Measurements from ENCODE around the gene ORAI2.
"Not testable (repeated sequence)": the region's sequence is repeated elsewhere in the genome, so short reads cannot be mapped to it uniquely, and the experiment has no call there.

ORAI2 gene

GRCh38 chr7:102472126-102473041 lies 39.0 kb downstream of the ORAI2 start:
- no peak for DNase-seq

- DNase-seq = no peak
Observed at GRCh38 chr7:102473271-102473991, 40.1 kb downstream of the ORAI2 start.

- DNase-seq = not testable (repeated sequence)
Observed at GRCh38 chr7:102474116-102474515, 40.7 kb downstream of the ORAI2 start.

GRCh38 chr7:102474736-102475435 lies 41.5 kb downstream of the ORAI2 start:
- not testable (repeated sequence) for DNase-seq

GRCh38 chr7:102478314-102479208 lies 45.2 kb downstream of the ORAI2 start, which contains the start of gene POLR2J:
TSS of gene POLR2J (minus strand) at chr7:102478922. CDS start at chr7:102478860, 62 bp downstream.
- DNase-seq = peak; percentile 88

- not testable (repeated sequence) for DNase-seq
Observed at GRCh38 chr7:102479209-102479584, 45.8 kb downstream of the ORAI2 start.

- peak; percentile 7 for DNase-seq
Observed at GRCh38 chr7:102479982-102480637, 46.7 kb downstream of the ORAI2 start.

GRCh38 chr7:102481962-102482361 lies 48.6 kb downstream of the ORAI2 start:
- DNase-seq = not testable (repeated sequence)

GRCh38 chr7:102484317-102484716 lies 50.9 kb downstream of the ORAI2 start:
- not testable (repeated sequence) for DNase-seq

- not testable (repeated sequence) for DNase-seq
Observed at GRCh38 chr7:102490529-102491075, 57.2 kb downstream of the ORAI2 start.

GRCh38 chr7:102493220-102493935 lies 60.0 kb downstream of the ORAI2 start:
- DNase-seq = not testable (repeated sequence)

- DNase-seq = not testable (repeated sequence)
Observed at GRCh38 chr7:102494026-102494425, 60.7 kb downstream of the ORAI2 start.

GRCh38 chr7:102494473-102495149 lies 61.2 kb downstream of the ORAI2 start:
- DNase-seq = not testable (repeated sequence)

- DNase-seq = not testable (repeated sequence)
Observed at GRCh38 chr7:102496861-102497260, 63.5 kb downstream of the ORAI2 start.

- DNase-seq = not testable (repeated sequence)
Observed at GRCh38 chr7:102497308-102497707, 63.9 kb downstream of the ORAI2 start.

- not testable (repeated sequence) for DNase-seq
Observed at GRCh38 chr7:102498321-102498720, 64.9 kb downstream of the ORAI2 start.

GRCh38 chr7:102503141-102503540 lies 69.8 kb downstream of the ORAI2 start:
- not testable (repeated sequence) for DNase-seq

GRCh38 chr7:102505298-102506185 lies 72.2 kb downstream of the ORAI2 start:
- DNase-seq = not testable (repeated sequence)

Data from activated CD4-positive, alpha-beta T cell treated with anti-CD3 and anti-CD28 coated beads for 1 hour (primary cell).